ENCODE data around the gene SLCO1C1.
"Not testable (repeated sequence)": the region's sequence is repeated elsewhere in the genome, so short reads cannot be mapped to it uniquely, and the experiment has no call there.

Gene SLCO1C1

DNA sequence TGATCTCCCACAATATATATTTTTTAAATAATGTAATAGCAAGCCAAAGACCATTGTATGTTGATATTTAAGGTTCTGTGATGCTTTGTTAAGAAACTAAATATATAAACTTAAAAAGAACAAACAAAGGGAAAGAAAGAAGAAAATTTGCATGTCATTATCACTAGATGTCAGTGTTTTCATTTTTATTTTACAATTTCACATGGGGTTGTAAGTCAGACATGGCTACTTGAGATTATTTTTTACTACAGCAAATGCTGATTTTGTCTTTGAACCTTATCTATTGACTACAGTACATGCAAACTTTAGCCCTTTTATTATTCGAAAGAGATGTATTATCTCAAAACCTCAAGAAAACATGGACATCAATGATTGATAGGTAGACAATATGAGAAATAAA lies 36.1 kb downstream of the SLCO1C1 start:
- H3K27ac ChIP-seq: no peak overlapping the region
- no peak for TF ChIP-seq ZFX (IDR thresholded peaks at IDR 0.05; ENCODE audit: borderline replicate concordance)
- TF ChIP-seq, protein P1, sequence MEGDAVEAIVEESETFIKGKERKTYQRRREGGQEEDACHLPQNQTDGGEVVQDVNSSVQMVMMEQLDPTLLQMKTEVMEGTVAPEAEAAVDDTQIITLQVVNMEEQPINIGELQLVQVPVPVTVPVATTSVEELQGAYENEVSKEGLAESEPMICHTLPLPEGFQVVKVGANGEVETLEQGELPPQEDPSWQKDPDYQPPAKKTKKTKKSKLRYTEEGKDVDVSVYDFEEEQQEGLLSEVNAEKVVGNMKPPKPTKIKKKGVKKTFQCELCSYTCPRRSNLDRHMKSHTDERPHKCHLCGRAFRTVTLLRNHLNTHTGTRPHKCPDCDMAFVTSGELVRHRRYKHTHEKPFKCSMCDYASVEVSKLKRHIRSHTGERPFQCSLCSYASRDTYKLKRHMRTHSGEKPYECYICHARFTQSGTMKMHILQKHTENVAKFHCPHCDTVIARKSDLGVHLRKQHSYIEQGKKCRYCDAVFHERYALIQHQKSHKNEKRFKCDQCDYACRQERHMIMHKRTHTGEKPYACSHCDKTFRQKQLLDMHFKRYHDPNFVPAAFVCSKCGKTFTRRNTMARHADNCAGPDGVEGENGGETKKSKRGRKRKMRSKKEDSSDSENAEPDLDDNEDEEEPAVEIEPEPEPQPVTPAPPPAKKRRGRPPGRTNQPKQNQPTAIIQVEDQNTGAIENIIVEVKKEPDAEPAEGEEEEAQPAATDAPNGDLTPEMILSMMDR (IDR thresholded peaks at IDR 0.05): no peak

- no peak overlapping the region for H3K27ac ChIP-seq
- TF ChIP-seq ZFX (IDR thresholded peaks at IDR 0.05; ENCODE audit: borderline replicate concordance): no peak
- TF ChIP-seq, protein P1 (IDR thresholded peaks at IDR 0.05): no peak
Measured at GRCh38 chr12:20740972-20741371, 45.8 kb downstream of the SLCO1C1 start.

DNA sequence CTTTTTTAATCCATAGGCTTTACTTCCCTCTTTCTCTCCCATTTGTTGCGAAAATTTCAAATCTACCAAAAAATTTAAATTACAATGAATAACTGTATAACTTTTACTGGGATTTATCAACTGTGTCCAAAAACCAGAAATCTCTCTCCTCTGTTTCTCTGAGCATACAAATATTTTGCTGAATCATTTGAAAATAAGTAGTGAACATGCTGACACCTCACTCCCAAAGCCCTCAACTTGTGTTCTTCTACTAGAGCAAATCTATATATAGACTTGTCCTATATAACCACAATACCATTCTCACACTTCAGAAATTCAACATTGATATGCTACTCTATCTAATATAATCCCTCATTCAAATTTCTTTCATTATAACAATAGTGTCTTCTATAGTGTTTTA lies 53.1 kb downstream of the SLCO1C1 start:
- no peak overlapping the region for H3K27ac ChIP-seq
- TF ChIP-seq ZFX (IDR thresholded peaks at IDR 0.05; ENCODE audit: borderline replicate concordance): no peak
- TF ChIP-seq, protein P1 (IDR thresholded peaks at IDR 0.05): no peak

DNA sequence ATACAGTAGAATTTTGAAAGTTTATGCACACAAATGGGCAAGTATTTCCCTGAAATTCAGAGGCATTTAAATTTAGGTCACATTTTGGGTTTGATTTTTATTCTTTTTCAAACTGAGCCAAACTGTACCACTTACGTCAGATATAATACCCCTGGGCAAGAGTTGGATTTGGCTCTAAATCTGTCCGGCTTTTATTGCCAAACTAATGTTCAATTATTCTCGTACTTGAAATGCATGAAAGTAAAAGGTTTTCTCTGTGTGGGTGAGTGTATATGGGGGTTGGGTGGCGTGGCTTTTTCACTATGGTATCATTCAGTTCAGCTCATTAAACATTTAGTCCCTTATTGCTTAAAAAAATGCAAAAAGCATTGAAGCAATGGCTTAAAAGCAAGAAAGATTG lies 55.9 kb downstream of the SLCO1C1 start:
- no peak overlapping the region for H3K27ac ChIP-seq
- no peak for TF ChIP-seq ZFX (IDR thresholded peaks at IDR 0.05; ENCODE audit: borderline replicate concordance)
- TF ChIP-seq, protein P1 (IDR thresholded peaks at IDR 0.05): no peak

DNA sequence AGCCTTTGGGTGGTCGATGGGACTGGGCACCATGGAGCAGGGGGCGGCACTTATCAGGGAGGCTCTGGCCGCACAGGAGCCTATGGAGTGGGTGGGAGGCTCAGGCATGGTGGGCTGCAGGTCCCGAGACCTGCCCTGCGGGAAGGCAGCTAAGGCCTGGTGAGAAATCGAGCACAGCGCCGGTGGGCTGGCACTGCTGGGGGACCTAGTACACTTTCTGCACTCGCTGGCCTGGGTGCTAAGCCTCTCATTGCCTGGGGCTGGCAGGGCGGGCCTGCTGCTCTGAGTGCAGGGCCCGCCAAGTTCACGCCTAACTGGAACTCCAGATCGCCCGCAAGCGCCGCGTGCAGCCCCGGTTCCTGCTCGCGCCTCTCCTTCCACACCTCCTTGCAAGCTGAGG lies 82.3 kb downstream of the SLCO1C1 start:
- TF ChIP-seq ZFX (IDR thresholded peaks at IDR 0.05; ENCODE audit: borderline replicate concordance): no peak
- TF ChIP-seq, protein P1 (IDR thresholded peaks at IDR 0.05): no peak
- no peak overlapping the region for H3K27ac ChIP-seq

GRCh38 chr12:20778969-20779368 lies 83.8 kb downstream of the SLCO1C1 start:
- TF ChIP-seq ZFX (IDR thresholded peaks at IDR 0.05; ENCODE audit: borderline replicate concordance): no peak
- TF ChIP-seq, protein P1 (IDR thresholded peaks at IDR 0.05): no peak
- H3K27ac ChIP-seq: no peak overlapping the region

DNA sequence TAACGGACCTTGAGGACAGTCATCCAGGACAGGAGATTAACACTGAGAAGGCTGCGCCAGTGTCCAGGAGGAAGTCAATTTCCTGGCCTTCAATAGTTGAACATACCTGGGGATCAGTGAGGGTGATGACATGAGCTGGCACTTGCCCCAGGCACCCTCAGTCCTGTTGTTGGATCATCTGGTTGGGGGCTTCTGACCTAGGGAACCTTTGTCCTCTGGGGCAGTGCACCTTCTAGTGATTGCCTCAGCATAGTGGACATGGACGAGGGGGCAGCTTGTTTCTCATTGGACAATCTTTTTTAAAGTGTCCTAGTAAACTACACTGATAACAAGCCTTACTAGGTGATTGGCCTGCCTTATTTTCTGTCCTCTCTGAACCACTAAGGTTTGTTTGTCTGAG lies 84.8 kb downstream of the SLCO1C1 start:
- not testable (repeated sequence) for H3K27ac ChIP-seq

DNA sequence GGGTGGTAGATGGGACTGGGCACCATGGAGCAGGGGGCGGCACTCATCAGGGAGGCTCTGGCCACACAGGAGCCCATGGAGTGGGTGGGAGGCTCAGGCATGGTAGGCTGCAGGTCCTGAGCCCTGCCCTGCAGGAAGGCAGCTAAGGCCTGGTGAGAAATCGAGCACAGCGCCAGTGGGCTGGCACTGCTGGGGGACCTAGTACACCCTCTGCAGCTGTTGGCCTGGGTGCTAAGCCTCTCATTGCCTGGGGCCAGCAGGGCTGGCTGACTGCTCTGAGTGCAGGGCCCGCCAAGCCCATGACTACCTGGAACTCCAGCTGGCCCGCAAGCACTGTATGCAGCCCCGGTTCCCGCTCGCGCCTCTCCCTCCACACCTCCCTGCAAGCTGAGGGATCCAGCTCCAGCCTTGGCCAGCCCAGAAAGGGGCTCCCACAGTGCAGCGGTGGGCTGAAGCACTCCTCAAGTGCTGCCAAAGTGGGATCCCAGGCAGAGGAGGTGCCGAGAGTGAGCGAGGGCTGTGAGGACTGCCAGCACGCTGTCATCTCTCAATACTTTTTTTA lies 88.7 kb downstream of the SLCO1C1 start:
- not testable (repeated sequence) for H3K27ac ChIP-seq
